ENCODE results near the gene AFF4. TPM values are rescaled to one million over a fixed set of nuclear protein-coding genes. Genes with fewer than 3 reads are reported as not detected.

Gene AFF4
- total RNA-seq, 2 donors from 2014 or later = 107 to 108 TPM

- DNase-seq = no peak
- no peak overlapping the region for H3K9ac ChIP-seq (ENCODE audit: extremely low read depth, low read length, poor library complexity, severe bottlenecking)
- no peak for TF ChIP-seq CTCF (conservative IDR thresholded peaks at IDR 0.05)
- H3K27me3 ChIP-seq (ENCODE audit: control insufficient read depth, insufficient read depth, low read length, poor library complexity, severe bottlenecking) = no peaks in the 10 kb centered on the region
- H3K27ac ChIP-seq (ENCODE audit: low read depth, low read length) = no peak overlapping the region
- H3K9me3 ChIP-seq (ENCODE audit: control insufficient read depth, low read length) = no peaks in the 10 kb centered on the region
- no peaks in the 10 kb centered on the region for H3K4me1 Mint-ChIP-seq
- H3K4me1 ChIP-seq (ENCODE audit: control insufficient read depth, insufficient read depth, low read length) = peaks cover 7% of the 10 kb centered on the region
- 83 to 100% methylated on average over 1 of the region's 1 CpG for WGBS, 2 experiments (ENCODE audit: insufficient coverage in 1 of 2, insufficient read length in 1 of 2)
- H3K36me3 ChIP-seq (ENCODE audit: control insufficient read depth, insufficient read depth, low read length) = peaks cover 95% of the 10 kb centered on the region
- no peaks in the 10 kb centered on the region for H3K27me3 Mint-ChIP-seq (ENCODE audit: insufficient read depth)
- H3K27ac Mint-ChIP-seq = no peak overlapping the region
- peaks cover 65% of the 10 kb centered on the region for H3K36me3 Mint-ChIP-seq (ENCODE audit: low read depth)
- H3K9me3 Mint-ChIP-seq = no peaks in the 10 kb centered on the region
- no peak overlapping the region for H3K4me3 ChIP-seq (ENCODE audit: low read length)
- no peak overlapping the region for H3K4me3 Mint-ChIP-seq
Measured at GRCh38 chr5:132887283-132887682, 76.2 kb downstream of the AFF4 start.

- DNase-seq = no peak
- peak overlapping the region; percentile 16 for H3K27ac Mint-ChIP-seq
- H3K36me3 Mint-ChIP-seq (ENCODE audit: low read depth) = peaks cover 66% of the 10 kb centered on the region
- H3K9me3 ChIP-seq (ENCODE audit: control insufficient read depth, low read length) = no peaks in the 10 kb centered on the region
- no peak overlapping the region for H3K4me3 ChIP-seq (ENCODE audit: low read length)
- no peak overlapping the region for H3K27ac ChIP-seq (ENCODE audit: low read depth, low read length)
- TF ChIP-seq CTCF (conservative IDR thresholded peaks at IDR 0.05) = no peak
- no peaks in the 10 kb centered on the region for H3K27me3 Mint-ChIP-seq (ENCODE audit: insufficient read depth)
- 94 to 100% methylated on average over 6 to 11 of the region's 11 CpGs for WGBS, 2 experiments (ENCODE audit: insufficient coverage in 1 of 2, insufficient read length in 1 of 2)
- H3K9me3 Mint-ChIP-seq = no peaks in the 10 kb centered on the region
- no peak overlapping the region for H3K4me3 Mint-ChIP-seq
- H3K9ac ChIP-seq (ENCODE audit: extremely low read depth, low read length, poor library complexity, severe bottlenecking) = no peak overlapping the region
- no peaks in the 10 kb centered on the region for H3K4me1 Mint-ChIP-seq
- peaks cover 7% of the 10 kb centered on the region for H3K4me1 ChIP-seq (ENCODE audit: control insufficient read depth, insufficient read depth, low read length)
- peaks cover 94% of the 10 kb centered on the region for H3K36me3 ChIP-seq (ENCODE audit: control insufficient read depth, insufficient read depth, low read length)
- H3K27me3 ChIP-seq (ENCODE audit: control insufficient read depth, insufficient read depth, low read length, poor library complexity, severe bottlenecking) = no peaks in the 10 kb centered on the region
Measured at GRCh38 chr5:132886064-132886823, 77.2 kb downstream of the AFF4 start.

- no peaks in the 10 kb centered on the region for H3K4me1 Mint-ChIP-seq
- no peak for DNase-seq
- Histone ChIP-seq H3K4me1 (ENCODE audit: control insufficient read depth, insufficient read depth, low read length) (peaks cover 7% of the 10 kb centered on the region), H3K9ac (ENCODE audit: extremely low read depth, low read length, poor library complexity, severe bottlenecking) (no peak overlapping the region), H3K27me3 (ENCODE audit: control insufficient read depth, insufficient read depth, low read length, poor library complexity, severe bottlenecking) (no peaks in the 10 kb centered on the region), H3K4me3 (ENCODE audit: low read length) (no peak overlapping the region), H3K9me3 (ENCODE audit: control insufficient read depth, low read length) (no peaks in the 10 kb centered on the region), H3K27ac (ENCODE audit: low read depth, low read length) (no peak overlapping the region), H3K36me3 (ENCODE audit: control insufficient read depth, insufficient read depth, low read length) (peaks cover 98% of the 10 kb centered on the region)
- H3K9me3 Mint-ChIP-seq = no peaks in the 10 kb centered on the region
- 74 to 100% methylated on average over 1 of the region's 2 CpGs for WGBS, 2 experiments (ENCODE audit: insufficient coverage in 1 of 2, insufficient read length in 1 of 2)
- H3K36me3 Mint-ChIP-seq (ENCODE audit: low read depth) = peaks cover 72% of the 10 kb centered on the region
- no peak for TF ChIP-seq CTCF (conservative IDR thresholded peaks at IDR 0.05)
- no peak overlapping the region for H3K4me3 Mint-ChIP-seq
- H3K27ac Mint-ChIP-seq = no peak overlapping the region
- H3K27me3 Mint-ChIP-seq (ENCODE audit: insufficient read depth) = no peaks in the 10 kb centered on the region
Measured at GRCh38 chr5:132884548-132884947, 78.9 kb downstream of the AFF4 start.
